ENCODE measurements around the gene CNOT6L. TPM values are rescaled to one million over a fixed set of nuclear protein-coding genes. Genes with fewer than 3 reads are reported as not detected.

The CNOT6L gene
- total RNA-seq, 1 donor from 2014 or later = 30.2 TPM

DNA sequence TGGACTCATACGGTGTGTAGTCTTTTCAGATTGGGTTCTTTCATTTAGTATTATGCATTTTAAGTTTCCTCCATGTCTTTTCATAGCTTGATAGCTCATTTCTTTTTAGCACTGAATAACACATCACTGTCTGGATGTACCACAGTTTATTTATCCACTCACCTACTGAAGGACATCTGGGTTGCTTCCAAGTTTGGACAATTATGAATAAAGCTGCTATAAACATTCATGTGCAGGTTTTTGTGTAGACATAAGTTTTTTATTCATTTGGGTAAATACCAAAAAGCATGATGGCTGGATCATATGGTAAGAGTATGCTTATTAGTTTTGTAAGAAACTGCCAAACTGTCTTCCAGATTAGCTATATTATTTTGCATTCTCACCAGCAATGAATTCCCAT lies 29.0 kb downstream of the CNOT6L start:
- Mint-ChIP-seq H3K9me3 (no peaks in the 10 kb centered on the region), H3K4me3 (no peak overlapping the region), H3K27ac (ENCODE audit: unreplicated experiment) (no peak overlapping the region), H3K4me1 (peaks cover 4% of the 10 kb centered on the region), H3K27me3 (ENCODE audit: low read depth) (no peaks in the 10 kb centered on the region), H3K36me3 (ENCODE audit: low read depth) (no peaks in the 10 kb centered on the region)
- TF ChIP-seq, protein P1, sequence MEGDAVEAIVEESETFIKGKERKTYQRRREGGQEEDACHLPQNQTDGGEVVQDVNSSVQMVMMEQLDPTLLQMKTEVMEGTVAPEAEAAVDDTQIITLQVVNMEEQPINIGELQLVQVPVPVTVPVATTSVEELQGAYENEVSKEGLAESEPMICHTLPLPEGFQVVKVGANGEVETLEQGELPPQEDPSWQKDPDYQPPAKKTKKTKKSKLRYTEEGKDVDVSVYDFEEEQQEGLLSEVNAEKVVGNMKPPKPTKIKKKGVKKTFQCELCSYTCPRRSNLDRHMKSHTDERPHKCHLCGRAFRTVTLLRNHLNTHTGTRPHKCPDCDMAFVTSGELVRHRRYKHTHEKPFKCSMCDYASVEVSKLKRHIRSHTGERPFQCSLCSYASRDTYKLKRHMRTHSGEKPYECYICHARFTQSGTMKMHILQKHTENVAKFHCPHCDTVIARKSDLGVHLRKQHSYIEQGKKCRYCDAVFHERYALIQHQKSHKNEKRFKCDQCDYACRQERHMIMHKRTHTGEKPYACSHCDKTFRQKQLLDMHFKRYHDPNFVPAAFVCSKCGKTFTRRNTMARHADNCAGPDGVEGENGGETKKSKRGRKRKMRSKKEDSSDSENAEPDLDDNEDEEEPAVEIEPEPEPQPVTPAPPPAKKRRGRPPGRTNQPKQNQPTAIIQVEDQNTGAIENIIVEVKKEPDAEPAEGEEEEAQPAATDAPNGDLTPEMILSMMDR (conservative IDR thresholded peaks at IDR 0.05) = no peak
- DNase-seq (ENCODE audit: low read depth, low spot score) = no peak

GRCh38 chr4:77788990-77789389 lies 30.2 kb downstream of the CNOT6L start:
- no peak overlapping the region for H3K4me3 Mint-ChIP-seq
- H3K27me3 Mint-ChIP-seq (ENCODE audit: low read depth) = no peaks in the 10 kb centered on the region
- H3K27ac Mint-ChIP-seq (ENCODE audit: unreplicated experiment) = no peak overlapping the region

DNA sequence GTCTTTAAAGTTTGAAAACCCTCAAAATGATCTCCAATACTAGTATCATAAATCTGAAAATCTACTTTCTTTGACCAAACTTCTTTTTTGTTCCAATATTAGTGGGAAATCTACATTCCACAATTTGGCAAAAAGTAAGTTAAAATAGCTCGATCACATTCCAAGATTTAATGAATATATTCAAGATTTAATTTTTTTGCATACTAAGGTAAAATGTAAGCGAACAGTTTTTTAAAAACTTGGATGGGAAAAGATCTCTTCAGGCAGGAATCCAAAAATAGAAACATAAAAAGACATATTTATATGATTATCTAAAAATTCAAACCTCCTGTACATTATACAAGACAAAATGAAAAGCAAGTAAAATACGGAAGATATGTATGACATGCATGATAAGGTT lies 31.2 kb downstream of the CNOT6L start:
- H3K27me3 Mint-ChIP-seq (ENCODE audit: low read depth) = no peaks in the 10 kb centered on the region
- no peaks in the 10 kb centered on the region for H3K9me3 Mint-ChIP-seq
- H3K4me3 Mint-ChIP-seq = no peak overlapping the region

More at GRCh38 chr4:77788990-77789389, 30.2 kb downstream of the CNOT6L start:
- no peak for DNase-seq (ENCODE audit: low read depth, low spot score)
- TF ChIP-seq, protein P1 (conservative IDR thresholded peaks at IDR 0.05) = no peak
- Mint-ChIP-seq H3K4me1 (peaks cover 4% of the 10 kb centered on the region), H3K36me3 (ENCODE audit: low read depth) (no peaks in the 10 kb centered on the region), H3K9me3 (no peaks in the 10 kb centered on the region)

DNA sequence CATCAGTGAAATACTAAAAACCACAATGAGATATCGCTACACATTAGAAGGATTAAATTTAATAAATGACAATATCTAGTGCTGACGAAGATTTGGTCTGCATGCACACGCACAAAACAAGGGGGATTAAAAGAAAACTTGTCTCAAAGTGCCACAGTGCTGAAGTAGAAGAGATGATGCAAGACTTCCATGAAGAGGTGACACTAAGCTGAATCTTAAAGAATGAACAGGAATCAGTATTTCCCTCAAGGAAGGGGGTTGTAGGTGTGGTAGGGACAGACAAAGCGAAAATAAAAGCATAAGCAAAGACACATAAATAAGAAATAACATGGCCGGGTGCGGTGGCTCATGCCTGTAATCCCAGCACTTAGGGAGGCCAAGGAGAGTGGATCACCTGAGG lies 33.5 kb downstream of the CNOT6L start:
- Mint-ChIP-seq H3K36me3 (ENCODE audit: low read depth) (no peaks in the 10 kb centered on the region), H3K4me3 (no peak overlapping the region), H3K9me3 (no peaks in the 10 kb centered on the region), H3K27me3 (ENCODE audit: low read depth) (no peaks in the 10 kb centered on the region), H3K27ac (ENCODE audit: unreplicated experiment) (no peak overlapping the region), H3K4me1 (peaks cover 8% of the 10 kb centered on the region)
- TF ChIP-seq, protein P1 (conservative IDR thresholded peaks at IDR 0.05) = no peak
- no peak for DNase-seq (ENCODE audit: low read depth, low spot score)

More for the DNA sequence above, 31.2 kb downstream of the CNOT6L start:
- H3K36me3 Mint-ChIP-seq (ENCODE audit: low read depth) = no peaks in the 10 kb centered on the region
- TF ChIP-seq, protein P1 (conservative IDR thresholded peaks at IDR 0.05) = no peak
- DNase-seq (ENCODE audit: low read depth, low spot score) = no peak
- H3K4me1 Mint-ChIP-seq = peaks cover 8% of the 10 kb centered on the region
- no peak overlapping the region for H3K27ac Mint-ChIP-seq (ENCODE audit: unreplicated experiment)

DNA sequence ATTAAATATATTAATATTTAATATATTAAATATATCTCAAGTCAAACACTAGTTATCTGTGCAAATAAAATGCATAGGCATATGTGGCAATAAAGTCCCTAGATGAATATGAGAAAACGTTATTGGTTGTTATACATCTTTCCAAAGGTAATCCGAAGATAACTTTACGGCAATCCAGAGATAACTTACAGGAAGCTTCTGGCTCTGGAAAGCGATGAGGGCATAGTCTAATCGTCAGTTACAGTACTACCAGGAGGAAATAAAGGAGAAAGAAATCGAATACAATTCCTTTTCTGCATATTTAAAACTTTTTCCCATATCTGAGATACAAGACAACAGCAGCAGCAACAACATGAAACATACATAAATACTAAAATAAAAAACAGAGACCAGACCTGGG lies 35.3 kb downstream of the CNOT6L start:
- Mint-ChIP-seq H3K27ac (ENCODE audit: unreplicated experiment) (no peak overlapping the region), H3K4me1 (peaks cover 4% of the 10 kb centered on the region), H3K4me3 (no peak overlapping the region), H3K27me3 (ENCODE audit: low read depth) (no peaks in the 10 kb centered on the region), H3K36me3 (ENCODE audit: low read depth) (no peaks in the 10 kb centered on the region), H3K9me3 (no peaks in the 10 kb centered on the region)
- TF ChIP-seq, protein P1 (conservative IDR thresholded peaks at IDR 0.05) = no peak
- no peak for DNase-seq (ENCODE audit: low read depth, low spot score)

Measured in neural crest cell (in vitro differentiated cells).